ENCODE data around the gene FAM221B.

- TF ChIP-seq GATA2 (IDR thresholded peaks at IDR 0.05; ENCODE audit: low read depth, low read length) (no peak), GATA3 (IDR thresholded peaks at IDR 0.05; ENCODE audit: low read depth, low read length) (no peak)
Observed at GRCh38 chr9:35847792-35848572, 19.4 kb upstream of the FAM221B start.
